GM19395 (cell line): ENCODE data around the gene ACCS.

Experiments used
- ATAC-seq: cut with Tn5 transposase; IDR thresholded peaks from one replicate; pipeline ENCODE4 v1.9.1; 2021; ENCODE audit warnings: mild to moderate bottlenecking, moderate library complexity; ENCODE audit not compliant: unreplicated experiment

The ACCS gene

GRCh38 chr11:44085330-44085729 is 19.3 kb downstream of the ACCS start:
- ATAC-seq = no peak

GRCh38 chr11:44088377-44088776 is 22.3 kb downstream of the ACCS start:
- ATAC-seq = no peak

GRCh38 chr11:44088871-44089270 is 22.8 kb downstream of the ACCS start:
- ATAC-seq = no peak

GRCh38 chr11:44090539-44090938 is 24.5 kb downstream of the ACCS start:
- ATAC-seq = no peak

GRCh38 chr11:44094260-44094868 is 28.3 kb downstream of the ACCS start:
- ATAC-seq = peak; percentile 54

GRCh38 chr11:44095506-44096359 is 29.7 kb downstream of the ACCS start, which contains the start of gene EXT2:
TSS of gene EXT2 (plus strand) at chr11:44095678. CDS start at chr11:44107713, 12,035 bp downstream.
- peak; percentile 91 for ATAC-seq

GRCh38 chr11:44096360-44097185 is 30.5 kb downstream of the ACCS start:
- no peak for ATAC-seq

GRCh38 chr11:44097821-44098220 is 31.8 kb downstream of the ACCS start:
- no peak for ATAC-seq

- ATAC-seq = no peak
Measured at GRCh38 chr11:44101098-44101497, 35.0 kb downstream of the ACCS start.

GRCh38 chr11:44104481-44105294 is 38.6 kb downstream of the ACCS start:
- no peak for ATAC-seq

GRCh38 chr11:44108260-44108659 is 42.2 kb downstream of the ACCS start:
- no peak for ATAC-seq

GRCh38 chr11:44110231-44110679 is 44.2 kb downstream of the ACCS start:
- peak; percentile 91 for ATAC-seq

- no peak for ATAC-seq
Measured at GRCh38 chr11:44112091-44112821, 46.2 kb downstream of the ACCS start.

GRCh38 chr11:44113018-44113417 is 46.9 kb downstream of the ACCS start:
- no peak for ATAC-seq

- no peak for ATAC-seq
Measured at GRCh38 chr11:44113572-44113971, 47.5 kb downstream of the ACCS start.

- ATAC-seq = no peak
Measured at GRCh38 chr11:44116234-44116830, 50.3 kb downstream of the ACCS start.

- no peak for ATAC-seq
Measured at GRCh38 chr11:44120169-44120568, 54.1 kb downstream of the ACCS start.

- ATAC-seq = no peak
Measured at GRCh38 chr11:44125598-44125997, 59.5 kb downstream of the ACCS start.

GRCh38 chr11:44126304-44126703 is 60.2 kb downstream of the ACCS start:
- ATAC-seq = no peak
